ENCODE data around the gene ZNF621. TPM values are rescaled to one million over a fixed set of nuclear protein-coding genes. Genes with fewer than 3 reads are reported as not detected.

ZNF621 gene
- 8.7 and 10.0 TPM in 2 replicates for total RNA-seq
- 12.4 TPM for polyA plus RNA-seq (2012)

DNA sequence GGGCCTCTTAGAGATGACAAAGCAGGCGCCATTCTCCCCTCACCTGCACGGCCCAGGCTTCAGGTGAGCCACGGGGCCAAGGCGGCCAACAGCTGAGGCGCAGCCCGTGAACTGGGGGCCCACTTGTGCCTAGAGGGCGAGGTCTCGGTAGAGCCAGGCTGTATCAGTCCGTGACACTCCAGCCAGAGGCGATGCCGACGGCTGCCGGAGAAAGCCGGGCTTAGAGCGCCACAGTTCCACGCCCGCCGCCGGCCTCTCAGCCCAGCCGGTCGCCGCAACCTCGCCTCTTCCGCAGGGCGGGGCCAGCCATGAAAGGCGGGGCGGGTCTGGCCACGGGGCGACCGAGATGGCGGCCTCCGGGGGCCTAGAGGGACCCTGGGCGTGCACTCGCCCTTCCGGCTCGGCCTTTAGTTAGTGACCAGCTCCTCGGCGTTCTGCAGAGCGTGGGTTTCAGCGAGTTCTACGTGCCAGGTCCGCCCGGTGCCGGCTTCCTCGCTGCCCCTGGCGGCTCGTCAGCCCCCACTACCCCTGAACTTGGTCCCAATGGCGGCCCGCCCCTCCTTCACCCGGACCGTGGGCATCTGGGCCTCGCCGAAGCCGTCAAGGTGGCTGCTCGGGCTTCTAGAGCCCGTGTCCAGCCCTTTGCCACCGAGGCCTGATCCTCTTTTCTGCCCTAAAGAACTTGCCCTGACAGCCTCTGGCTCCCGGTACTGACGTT is at the start of gene ZNF621:
Gene ZNF621 (plus strand): TSS at position 393 of the 718 bp plus-strand sequence. CDS start 881 bp downstream, outside the sequence.
- DNase-seq (ENCODE audit: low read depth): peak; percentile 89

GRCh38 chr3:40476478-40477470 is 48.0 kb upstream of the ZNF621 start, which contains the start of gene ZNF619:
TSS of gene ZNF619 (plus strand) at chr3:40477122. CDS start at chr3:40477980, 858 bp downstream.
- peak; percentile 75 for DNase-seq (ENCODE audit: low read depth)

DNA sequence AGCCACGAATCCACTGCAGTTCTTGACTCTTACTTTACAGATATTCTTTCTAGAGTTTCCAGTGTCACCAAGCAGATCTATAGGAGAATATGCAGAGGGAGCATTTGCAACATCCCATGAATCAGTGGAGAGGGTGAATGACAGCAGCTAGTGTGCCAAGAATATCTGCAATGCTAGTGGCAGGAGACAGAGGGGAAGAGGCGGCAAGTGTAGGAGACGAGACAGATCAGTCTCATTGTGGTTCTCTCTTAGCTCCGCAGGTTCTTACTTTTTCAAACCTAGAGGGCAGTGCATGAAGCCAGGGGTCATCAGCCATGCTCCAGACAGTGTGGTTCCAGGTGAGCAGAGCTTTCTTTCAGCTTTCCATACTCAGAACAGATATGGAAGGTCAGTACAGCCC is 47.1 kb upstream of the ZNF621 start:
- peak; percentile 8 for DNase-seq (ENCODE audit: low read depth)

DNA sequence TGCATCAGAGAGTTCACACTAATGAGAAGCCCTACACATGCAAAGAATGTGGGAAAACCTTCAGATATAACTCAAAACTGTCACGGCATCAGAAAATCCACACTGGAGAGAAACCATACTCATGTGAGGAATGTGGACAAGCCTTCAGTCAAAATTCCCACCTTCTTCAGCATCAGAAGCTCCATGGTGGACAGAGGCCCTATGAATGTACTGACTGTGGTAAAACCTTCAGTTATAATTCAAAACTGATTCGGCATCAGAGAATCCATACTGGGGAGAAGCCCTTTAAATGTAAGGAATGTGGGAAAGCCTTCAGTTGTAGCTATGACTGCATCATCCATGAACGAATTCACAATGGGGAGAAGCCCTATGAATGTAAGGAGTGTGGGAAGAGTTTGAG is 37.6 kb upstream of the ZNF621 start:
- DNase-seq (ENCODE audit: low read depth): no peak

GRCh38 chr3:40490916-40491315 is 33.8 kb upstream of the ZNF621 start:
- peak; percentile 18 for DNase-seq (ENCODE audit: low read depth)

DNA sequence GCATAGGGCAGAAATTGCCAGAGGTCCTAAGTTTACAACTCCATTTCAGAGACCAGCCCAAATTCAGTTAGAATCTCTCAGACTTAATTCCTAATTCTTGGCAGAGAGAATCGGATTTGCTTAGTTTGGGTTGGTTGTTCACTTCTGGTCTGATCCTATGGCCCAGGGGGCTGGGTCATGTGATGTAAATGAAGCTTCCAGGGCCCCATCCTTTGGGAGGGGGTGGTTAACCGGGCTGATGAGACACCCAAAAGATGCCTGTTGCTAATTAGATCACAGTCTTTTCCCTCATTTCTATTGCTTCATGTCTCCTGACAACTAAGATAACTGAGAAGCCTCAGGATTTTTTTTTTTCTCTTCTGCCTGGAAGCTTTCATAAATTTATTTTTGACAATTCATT is 30.1 kb upstream of the ZNF621 start:
- no peak for DNase-seq (ENCODE audit: low read depth)

DNA sequence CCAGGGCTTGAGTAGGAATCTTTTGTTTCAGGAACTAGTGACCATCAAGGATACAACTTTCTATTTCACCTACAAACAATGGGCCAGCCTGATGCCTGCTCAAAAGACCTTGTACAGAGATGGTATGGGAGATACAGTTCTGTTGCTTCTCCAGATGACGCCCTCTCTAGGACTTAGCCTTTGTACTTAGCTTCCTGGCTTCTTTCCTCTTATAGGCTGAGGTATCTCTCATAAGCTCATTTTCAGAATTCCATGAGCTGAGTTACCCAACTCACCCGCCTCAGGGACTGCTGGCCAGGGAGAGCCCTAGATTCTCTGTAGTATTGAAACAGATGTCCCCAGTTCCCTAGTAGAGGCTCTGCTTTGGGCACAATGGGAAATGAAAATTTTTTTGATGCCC is 27.5 kb upstream of the ZNF621 start:
- DNase-seq (ENCODE audit: low read depth): no peak

GRCh38 chr3:40499952-40500351 is 24.8 kb upstream of the ZNF621 start:
- no peak for DNase-seq (ENCODE audit: low read depth)

DNA sequence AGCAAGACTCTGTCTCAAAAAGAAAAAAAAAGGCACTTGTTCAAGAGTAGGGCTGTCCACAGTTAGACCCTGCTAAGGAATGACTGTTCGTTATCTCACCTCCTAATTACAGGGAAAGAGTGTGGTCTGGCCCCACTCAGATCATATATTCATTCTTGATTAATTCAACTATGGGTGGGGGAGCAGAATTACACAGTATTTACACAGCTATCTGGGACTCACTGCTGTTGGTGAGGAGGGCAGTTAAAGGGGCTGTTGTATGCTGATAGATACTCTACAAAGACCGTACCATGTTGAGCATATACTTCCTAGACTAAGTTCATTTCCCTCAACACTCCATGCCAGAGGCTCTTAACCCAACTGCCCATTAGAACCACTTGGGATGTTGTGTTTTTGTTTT is 22.7 kb upstream of the ZNF621 start:
- no peak for DNase-seq (ENCODE audit: low read depth)

DNA sequence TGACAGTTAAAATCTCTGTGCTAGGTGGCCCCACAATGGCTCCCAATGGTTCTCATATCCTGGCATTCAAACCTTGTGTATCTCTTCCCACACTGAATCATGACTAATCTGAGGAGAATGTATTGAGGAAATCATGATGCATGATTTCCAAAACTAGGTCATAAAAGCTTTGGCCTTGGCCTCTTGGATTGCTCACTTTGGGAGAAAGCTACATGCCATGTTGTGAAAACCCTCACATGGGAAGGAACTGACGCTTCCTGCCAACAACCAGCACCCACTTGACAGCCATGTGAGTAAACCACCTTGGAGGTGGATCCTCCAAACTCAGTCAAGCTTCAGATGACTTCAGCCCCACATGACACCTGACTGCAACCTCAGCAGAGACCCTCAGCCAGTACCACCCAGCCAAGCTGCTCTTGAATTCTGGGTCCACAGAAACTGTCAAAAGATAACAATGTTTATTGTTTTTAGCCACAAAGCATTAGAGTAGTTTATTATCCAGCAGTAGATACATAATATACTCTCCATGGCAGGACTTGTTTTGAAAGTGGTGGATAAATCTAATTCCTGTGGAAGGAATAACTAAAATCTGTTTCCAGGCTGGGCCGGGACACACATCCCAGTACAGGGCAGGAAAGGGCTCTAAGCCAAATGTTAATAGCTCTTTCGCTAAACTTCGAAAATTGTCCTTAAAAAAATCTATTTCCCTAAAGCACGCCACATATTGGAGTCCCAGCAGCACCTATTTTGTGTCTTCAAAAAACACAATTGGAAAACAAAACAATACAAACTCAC is 19.9 kb upstream of the ZNF621 start:
- peak; percentile 66 for DNase-seq (ENCODE audit: low read depth)

GRCh38 chr3:40505599-40506462 is 18.9 kb upstream of the ZNF621 start, which contains the start of gene ZNF620:
TSS of gene ZNF620 (plus strand) at chr3:40506039. CDS start at chr3:40506353, 314 bp downstream.
- DNase-seq (ENCODE audit: low read depth): peak; percentile 61

DNA sequence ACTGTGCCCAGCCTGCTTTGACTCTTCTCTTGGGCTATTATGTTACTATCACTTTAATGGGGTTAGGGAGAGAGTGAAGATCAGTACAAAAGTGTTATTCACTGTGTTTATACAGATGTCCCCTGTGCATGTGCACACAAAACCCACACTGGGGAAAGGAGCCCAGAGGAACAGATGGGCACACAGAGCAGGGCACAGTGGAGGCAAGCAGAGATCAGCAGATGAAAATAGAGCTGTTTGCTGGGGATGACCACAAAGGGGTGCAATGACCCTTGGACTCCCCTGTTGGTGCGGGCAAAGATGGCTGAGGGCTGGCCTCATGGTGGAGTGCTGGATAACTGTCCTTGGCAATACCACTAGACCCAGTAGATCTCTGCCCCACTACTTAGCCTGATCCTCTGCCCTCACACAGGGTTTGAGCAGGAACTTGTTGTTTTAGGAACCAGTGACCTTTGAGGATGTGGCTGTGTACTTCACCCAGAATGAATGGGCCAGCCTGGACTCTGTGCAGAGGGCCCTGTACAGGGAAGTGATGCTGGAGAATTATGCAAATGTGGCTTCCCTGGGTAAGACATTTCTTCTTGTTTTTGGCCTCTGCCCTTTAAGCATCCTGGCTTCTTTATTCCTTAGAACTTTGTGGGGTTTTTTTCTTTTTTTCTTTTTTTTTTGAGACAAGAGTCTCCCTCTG is 13.6 kb upstream of the ZNF621 start:
- DNase-seq (ENCODE audit: low read depth): no peak

- no peak for DNase-seq (ENCODE audit: low read depth)
Observed at GRCh38 chr3:40516201-40516600, 8.6 kb upstream of the ZNF621 start.

DNA sequence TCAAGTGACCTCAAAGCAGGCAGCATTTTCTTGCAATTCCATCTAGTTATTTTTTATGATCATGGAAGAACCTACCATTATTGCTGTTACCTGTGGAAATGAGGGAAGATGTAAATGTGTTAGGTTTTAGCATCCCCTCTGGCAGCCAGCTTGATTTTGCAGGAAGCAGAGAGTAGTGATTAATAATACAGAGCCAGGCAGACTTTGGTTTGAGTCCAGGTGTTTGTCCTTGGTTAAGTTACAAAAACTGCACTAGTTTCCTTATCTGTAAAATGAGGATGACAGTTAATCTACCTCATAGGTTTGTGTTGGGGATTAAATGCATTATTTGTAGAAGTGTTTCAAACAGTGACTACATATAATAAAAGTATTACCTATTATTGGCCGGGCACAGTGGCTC is 6.7 kb upstream of the ZNF621 start:
- no peak for DNase-seq (ENCODE audit: low read depth)

DNA sequence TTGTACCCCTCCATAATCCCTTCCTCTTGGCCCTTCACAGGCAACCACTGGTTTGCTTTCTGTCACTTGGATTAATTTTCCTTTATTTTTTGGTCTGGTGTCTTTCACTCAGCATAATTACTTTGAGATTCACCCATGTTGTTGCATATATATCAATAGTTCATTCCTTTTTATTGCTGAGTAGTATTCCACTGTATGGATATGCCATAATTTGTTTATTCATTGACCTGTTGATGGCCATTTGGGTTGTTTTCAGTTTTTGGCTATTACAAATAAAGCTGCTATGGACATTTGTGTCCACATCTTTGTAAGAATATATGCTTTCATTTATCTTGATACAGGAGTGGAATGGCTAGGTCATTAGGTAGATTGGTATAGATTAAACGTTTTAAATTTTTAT is 5.9 kb upstream of the ZNF621 start:
- DNase-seq (ENCODE audit: low read depth): no peak

- DNase-seq (ENCODE audit: low read depth): no peak
Observed at GRCh38 chr3:40521254-40521653, 3.5 kb upstream of the ZNF621 start.

DNA sequence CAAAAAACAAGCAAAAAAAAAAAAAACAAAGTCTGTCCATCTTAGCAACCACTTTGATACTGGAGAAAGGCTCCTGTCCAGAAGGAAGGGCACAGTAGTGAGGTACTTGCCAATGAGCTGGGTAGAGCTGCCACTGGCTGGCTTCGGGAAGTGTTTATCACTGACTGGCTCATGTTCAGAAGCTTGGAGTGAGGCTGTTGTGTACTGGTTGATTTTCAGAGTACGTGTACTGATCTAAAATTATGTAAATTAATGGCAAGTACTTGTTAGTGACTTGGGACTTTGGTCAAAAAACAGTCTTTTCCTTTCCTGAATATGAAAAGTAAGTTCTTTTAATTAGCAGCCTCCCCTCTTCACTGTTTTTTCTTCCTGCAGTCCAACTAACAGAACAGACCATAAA is 979 bp upstream of the ZNF621 start:
- no peak for DNase-seq (ENCODE audit: low read depth)

- no peak for DNase-seq (ENCODE audit: low read depth)
Observed at GRCh38 chr3:40524222-40524567, 565 bp upstream of the ZNF621 start.

GRCh38 chr3:40528426-40528825 is 3.7 kb downstream of the ZNF621 start:
- DNase-seq (ENCODE audit: low read depth): no peak

DNA sequence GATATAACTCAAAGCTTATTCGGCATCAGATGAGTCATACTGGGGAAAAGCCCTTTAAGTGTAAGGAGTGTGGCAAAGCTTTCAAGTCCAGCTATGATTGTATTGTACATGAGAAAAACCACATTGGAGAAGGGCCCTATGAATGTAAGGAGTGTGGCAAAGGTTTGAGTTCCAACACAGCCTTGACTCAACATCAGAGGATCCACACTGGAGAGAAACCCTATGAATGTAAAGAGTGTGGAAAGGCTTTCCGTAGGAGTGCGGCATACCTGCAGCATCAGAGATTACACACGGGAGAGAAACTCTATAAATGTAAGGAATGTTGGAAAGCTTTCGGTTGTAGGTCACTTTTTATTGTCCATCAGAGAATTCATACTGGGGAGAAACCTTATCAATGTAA is 7.5 kb downstream of the ZNF621 start:
- DNase-seq (ENCODE audit: low read depth): no peak
